Mesenchymal stem cell (in vitro differentiated cells and primary cell): Measurements from ENCODE around the gene CRYGN.

Experiments used
- DNase-seq: peaks from one replicate; pipeline ENCODE4 v3.0.0-alpha.2; 2013
- H2AFZ ChIP-seq: one replicate; pipeline ENCODE4 v1.6.1; 2013; ENCODE audit warnings: low read depth, mild to moderate bottlenecking, control low read depth, inconsistent platforms, low read length, moderate library complexity
- H2AK5ac ChIP-seq: 2 replicates; pipeline ENCODE4 v1.6.1; 2013; ENCODE audit warnings: low read length, moderate library complexity, mild to moderate bottlenecking, inconsistent platforms; ENCODE audit not compliant: severe bottlenecking
- H2BK120ac ChIP-seq: one replicate; pipeline ENCODE4 v1.6.1; 2013; ENCODE audit warnings: low read depth, mild to moderate bottlenecking, inconsistent platforms, low read length, moderate library complexity
- H2BK12ac ChIP-seq, 2 experiments: one replicate each; pipeline ENCODE4 v1.6.1; 2013; ENCODE audit warnings: inconsistent platforms in 2 of 2, low read length in 2 of 2, mild to moderate bottlenecking in 2 of 2, moderate library complexity in 2 of 2, control low read depth in 1 of 2
- H2BK15ac ChIP-seq: one replicate; pipeline ENCODE4 v1.6.1; 2013; ENCODE audit warnings: mild to moderate bottlenecking, low read depth, inconsistent platforms; ENCODE audit not compliant: poor library complexity, severe bottlenecking
- H2BK5ac ChIP-seq: 2 replicates; pipeline ENCODE4 v1.6.1; 2013; ENCODE audit warnings: low read depth, mild to moderate bottlenecking, low read length, control low read depth, inconsistent platforms; ENCODE audit not compliant: poor library complexity, severe bottlenecking
- H3K14ac ChIP-seq, 2 experiments: one replicate each; pipeline ENCODE4 v1.6.1; 2013; ENCODE audit warnings: inconsistent platforms in 2 of 2, low read length in 2 of 2, control low read depth in 1 of 2, mild to moderate bottlenecking in 1 of 2, moderate library complexity in 1 of 2
- H3K18ac ChIP-seq, 2 experiments: one replicate each; pipeline ENCODE4 v1.6.1; 2013; ENCODE audit warnings: inconsistent platforms in 2 of 2, low read length in 2 of 2, control low read depth in 1 of 2, low read depth in 1 of 2, mild to moderate bottlenecking in 1 of 2
- H3K23ac ChIP-seq, 2 experiments: one replicate each; pipeline ENCODE4 v1.6.1; 2013; ENCODE audit warnings: inconsistent platforms in 2 of 2, low read length in 2 of 2, mild to moderate bottlenecking in 2 of 2, moderate library complexity in 2 of 2, control low read depth in 1 of 2
- H3K27ac ChIP-seq: 2 replicates; pipeline ENCODE4 v1.5.1; 2013; ENCODE audit warnings: mild to moderate bottlenecking, moderate library complexity, low read length, control low read depth, inconsistent platforms; ENCODE audit not compliant: poor library complexity, severe bottlenecking
- H3K27me3 ChIP-seq, 2 experiments: 2 replicates each; pipeline versions ENCODE4 v1.6.1 to v1.7.0; 2013; ENCODE audit warnings: low read length in 2 of 2, mild to moderate bottlenecking in 2 of 2, moderate library complexity in 2 of 2, control low read depth in 1 of 2, inconsistent platforms in 1 of 2; ENCODE audit not compliant: control insufficient read depth in 1 of 2, insufficient read depth in 1 of 2
- H3K36me3 ChIP-seq, 2 experiments: 2 replicates each; pipeline versions ENCODE4 v1.6.1 to v1.7.0; 2013; ENCODE audit warnings: low read length in 2 of 2, control low read depth in 1 of 2, inconsistent platforms in 1 of 2, low read depth in 1 of 2, mild to moderate bottlenecking in 1 of 2; ENCODE audit not compliant: insufficient read depth in 2 of 2, control insufficient read depth in 1 of 2
- H3K4ac ChIP-seq, 2 experiments: one replicate each; pipeline ENCODE4 v1.6.1; 2013; ENCODE audit warnings: inconsistent platforms in 2 of 2, low read length in 2 of 2, mild to moderate bottlenecking in 2 of 2, moderate library complexity in 2 of 2, control low read depth in 1 of 2, low read depth in 1 of 2
- H3K4me1 ChIP-seq: 2 replicates; pipeline ENCODE4 v1.6.1; 2013; ENCODE audit warnings: low read depth, low read length, control low read depth; ENCODE audit not compliant: control insufficient read depth, insufficient read depth
- H3K4me2 ChIP-seq: 2 replicates; pipeline ENCODE4 v1.6.1; 2013; ENCODE audit warnings: low read length, mild to moderate bottlenecking, inconsistent platforms; ENCODE audit not compliant: poor library complexity, severe bottlenecking
- H3K4me3 ChIP-seq, 2 experiments: 2 replicates each; pipeline versions ENCODE4 v1.5.1 to v1.7.0; 2013; ENCODE audit warnings: low read length in 2 of 2, mild to moderate bottlenecking in 2 of 2, control low read depth in 1 of 2, low read depth in 1 of 2; ENCODE audit not compliant: insufficient read depth in 1 of 2
- H3K79me1 ChIP-seq: replicated peaks from 2 replicates; pipeline ENCODE4 v1.6.1; 2013; ENCODE audit warnings: mild to moderate bottlenecking, control low read depth, low read length, inconsistent platforms; ENCODE audit not compliant: poor library complexity, severe bottlenecking
- H3K9ac ChIP-seq: 2 replicates; pipeline ENCODE4 v1.7.0; 2013; ENCODE audit warnings: mild to moderate bottlenecking, low read length, moderate library complexity
- H3K9me3 ChIP-seq: 2 replicates; pipeline ENCODE4 v1.7.0; 2013; ENCODE audit warnings: mild to moderate bottlenecking, low read length; ENCODE audit not compliant: control insufficient read depth
- H4K8ac ChIP-seq: one replicate; pipeline ENCODE4 v1.6.1; 2013; ENCODE audit warnings: inconsistent platforms, mild to moderate bottlenecking, low read length, moderate library complexity
- H4K91ac ChIP-seq: one replicate; pipeline ENCODE4 v1.6.1; 2013; ENCODE audit warnings: mild to moderate bottlenecking, low read length, inconsistent platforms
- WGBS: methylation state at CpG from one replicate; pipeline ENCODE4 v1.1.7; 2013; ENCODE audit warnings: mixed read lengths; 5-methylcytosine and 5-hydroxymethylcytosine counted together

CRYGN gene

GRCh38 chr7:151392002-151392401 is 47.9 kb downstream of the CRYGN start:
- Histone ChIP-seq H2AK5ac (no peak overlapping the region), H4K8ac (no peak overlapping the region), H3K27ac (no peak overlapping the region), H3K23ac (no peak overlapping the region), H3K4me2 (no peak overlapping the region), H3K9ac (no peak overlapping the region), H2BK120ac (no peak overlapping the region), H3K79me1 (no peaks in the 10 kb centered on the region), H4K91ac (no peak overlapping the region), H3K27me3 (peaks cover 43 to 64% of the 10 kb centered on the region in 2 experiments), H2BK12ac (no peak overlapping the region), H3K18ac (no peak overlapping the region), H3K36me3 (no peaks in the 10 kb centered on the region), H2BK15ac (no peak overlapping the region), H3K9me3 (no peaks in the 10 kb centered on the region), H2AFZ (no peak overlapping the region), H3K14ac (no peak overlapping the region), H2BK5ac (no peak overlapping the region), H3K4ac (no peak overlapping the region), H3K4me1 (peaks cover 2% of the 10 kb centered on the region), H3K4me3 (no peak overlapping the region)
- DNase-seq: no peak
- 81% methylated on average over 8 of the region's 8 CpGs for WGBS

GRCh38 chr7:151391358-151391730 is 48.6 kb downstream of the CRYGN start:
- H3K23ac ChIP-seq: no peak overlapping the region
- no peak for DNase-seq
- H2BK12ac ChIP-seq: no peak overlapping the region
- H2AK5ac ChIP-seq: no peak overlapping the region
- H3K18ac ChIP-seq: no peak overlapping the region
- H2BK5ac ChIP-seq: no peak overlapping the region
- H3K4me3 ChIP-seq: no peak overlapping the region
- H2BK15ac ChIP-seq: no peak overlapping the region
- H3K27ac ChIP-seq: no peak overlapping the region
- no peaks in the 10 kb centered on the region for H3K36me3 ChIP-seq
- no peak overlapping the region for H3K9ac ChIP-seq
- no peak overlapping the region for H3K4ac ChIP-seq
- H3K4me2 ChIP-seq: no peak overlapping the region
- H2AFZ ChIP-seq: no peak overlapping the region
- peaks cover 49 to 68% of the 10 kb centered on the region in 2 experiments for H3K27me3 ChIP-seq
- no peaks in the 10 kb centered on the region for H3K9me3 ChIP-seq
- peaks cover 2% of the 10 kb centered on the region for H3K4me1 ChIP-seq
- WGBS: 91% methylated on average over 6 of the region's 9 CpGs
- H4K8ac ChIP-seq: no peak overlapping the region
- H4K91ac ChIP-seq: no peak overlapping the region
- H3K14ac ChIP-seq: no peak overlapping the region
- no peak overlapping the region for H2BK120ac ChIP-seq
- H3K79me1 ChIP-seq: no peaks in the 10 kb centered on the region

GRCh38 chr7:151390598-151391357 is 49.2 kb downstream of the CRYGN start:
- Histone ChIP-seq H3K36me3 (no peaks in the 10 kb centered on the region), H3K9me3 (no peaks in the 10 kb centered on the region), H2BK120ac (no peak overlapping the region), H3K18ac (no peak overlapping the region), H3K9ac (no peak overlapping the region), H3K4ac (no peak overlapping the region), H3K4me3 (no peak overlapping the region), H2BK5ac (no peak overlapping the region), H3K14ac (no peak overlapping the region), H2BK12ac (no peak overlapping the region), H3K23ac (no peak overlapping the region), H2AK5ac (no peak overlapping the region), H4K8ac (no peak overlapping the region), H3K4me2 (no peak overlapping the region), H3K79me1 (no peaks in the 10 kb centered on the region), H4K91ac (no peak overlapping the region), H2BK15ac (no peak overlapping the region), H2AFZ (no peak overlapping the region), H3K4me1 (peaks cover 2% of the 10 kb centered on the region), H3K27ac (no peak overlapping the region), H3K27me3 (peaks cover 53 to 71% of the 10 kb centered on the region in 2 experiments)
- no peak for DNase-seq
- WGBS: 80% methylated on average over 25 of the region's 25 CpGs

- Histone ChIP-seq H2BK12ac (no peak overlapping the region), H3K23ac (no peak overlapping the region), H3K27me3 (peaks cover 57 to 79% of the 10 kb centered on the region in 2 experiments), H3K9me3 (no peaks in the 10 kb centered on the region), H3K4me3 (no peak overlapping the region), H2BK15ac (no peak overlapping the region), H3K79me1 (no peaks in the 10 kb centered on the region), H3K9ac (no peak overlapping the region), H2BK5ac (no peak overlapping the region), H2AFZ (no peak overlapping the region), H4K8ac (no peak overlapping the region), H3K18ac (no peak overlapping the region), H3K4me2 (no peak overlapping the region), H3K4ac (no peak overlapping the region), H3K14ac (no peak overlapping the region), H3K36me3 (no peaks in the 10 kb centered on the region), H3K27ac (no peak overlapping the region), H4K91ac (no peak overlapping the region), H2BK120ac (no peak overlapping the region), H2AK5ac (no peak overlapping the region), H3K4me1 (peaks cover 2% of the 10 kb centered on the region)
- WGBS: 89% methylated on average over 24 of the region's 24 CpGs
- DNase-seq: no peak
These were observed 50.0 kb downstream of the CRYGN start for GRCh38 chr7:151389768-151390597.
